ENCODE data around the gene SLC39A2.
"Not testable (repeated sequence)": the region's sequence is repeated elsewhere in the genome, so short reads cannot be mapped to it uniquely, and the experiment has no call there.

SLC39A2 gene, protein sequence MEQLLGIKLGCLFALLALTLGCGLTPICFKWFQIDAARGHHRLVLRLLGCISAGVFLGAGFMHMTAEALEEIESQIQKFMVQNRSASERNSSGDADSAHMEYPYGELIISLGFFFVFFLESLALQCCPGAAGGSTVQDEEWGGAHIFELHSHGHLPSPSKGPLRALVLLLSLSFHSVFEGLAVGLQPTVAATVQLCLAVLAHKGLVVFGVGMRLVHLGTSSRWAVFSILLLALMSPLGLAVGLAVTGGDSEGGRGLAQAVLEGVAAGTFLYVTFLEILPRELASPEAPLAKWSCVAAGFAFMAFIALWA

DNA sequence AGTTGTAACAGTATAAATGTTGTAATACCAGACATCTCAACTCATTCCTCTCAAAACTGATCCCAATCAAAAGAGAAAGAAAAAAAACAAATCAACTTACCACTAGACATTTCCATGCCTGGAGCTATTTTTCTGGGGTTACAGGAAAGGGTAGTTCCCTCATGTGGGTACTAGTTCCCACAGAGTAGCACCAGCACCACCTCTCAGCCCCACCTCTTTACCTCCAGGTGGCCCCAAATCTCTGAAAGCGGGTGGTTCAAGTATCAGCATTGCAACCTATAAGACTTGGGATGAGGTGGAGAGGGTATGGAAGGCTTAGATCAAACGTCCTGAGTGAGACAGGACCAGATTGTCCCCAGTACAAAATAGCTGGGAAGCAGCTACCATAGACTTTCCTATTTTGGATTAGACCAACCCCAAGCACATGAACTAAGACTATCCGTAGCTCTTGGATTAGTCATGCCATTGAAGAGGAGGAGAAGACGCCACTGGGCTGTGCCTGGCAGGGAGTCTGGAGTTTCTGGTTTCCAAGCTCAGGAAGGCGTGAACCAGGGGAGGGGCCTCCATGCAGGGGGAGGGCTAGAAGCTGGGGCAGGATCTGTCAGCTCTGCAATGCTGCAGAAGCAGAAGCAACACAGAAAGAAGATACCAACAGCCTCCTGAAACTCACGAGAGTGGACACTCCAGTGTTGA lies at the start of gene SLC39A2:
TSS of gene SLC39A2 (plus strand) at position 620 of the 693 bp plus-strand sequence. CDS start 154 bp downstream, outside the sequence.
- no peak for DNase-seq

DNA sequence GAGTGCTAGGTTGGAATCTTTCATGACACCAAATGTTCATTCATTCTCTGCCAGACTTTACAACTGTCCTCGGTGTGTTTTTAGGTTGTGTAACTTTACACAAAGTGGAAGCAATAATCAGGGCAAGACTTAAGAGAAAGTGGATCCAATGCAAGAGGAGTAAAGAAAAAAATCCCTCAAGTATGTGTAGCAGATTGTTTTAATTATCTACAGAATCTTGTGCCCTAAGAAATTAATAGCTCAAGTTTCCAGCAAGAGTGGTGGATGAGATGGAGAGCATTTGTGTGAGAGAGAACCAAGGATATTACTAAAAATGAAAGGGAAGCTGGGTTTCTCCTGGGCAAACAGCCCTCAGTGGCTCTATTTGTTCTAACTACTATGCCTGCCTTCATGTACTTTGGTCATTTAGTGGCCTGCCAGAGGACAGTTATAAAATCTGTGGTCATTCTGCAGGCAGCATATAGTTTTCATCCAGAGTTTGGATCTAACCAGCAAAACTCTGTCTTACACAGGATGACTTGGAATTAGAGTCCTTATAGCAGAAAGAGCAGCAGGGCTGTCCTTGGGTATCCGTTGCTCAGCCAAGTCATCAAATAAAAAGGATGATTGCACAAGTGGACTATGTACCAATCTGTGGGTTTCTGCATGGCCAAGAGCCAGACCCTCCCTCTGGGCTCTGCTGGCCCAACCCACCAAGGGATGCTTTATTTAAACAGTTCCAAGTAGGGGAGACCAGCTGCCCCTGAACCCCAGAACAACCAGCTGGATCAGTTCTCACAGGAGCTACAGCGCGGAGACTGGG lies 44.2 kb upstream of the SLC39A2 start, which contains the start of gene RNASE2:
TSS of gene RNASE2 (plus strand) at position 752 of the 802 bp plus-strand sequence. CDS start 285 bp downstream, outside the sequence.
- DNase-seq: not testable (repeated sequence)

DNA sequence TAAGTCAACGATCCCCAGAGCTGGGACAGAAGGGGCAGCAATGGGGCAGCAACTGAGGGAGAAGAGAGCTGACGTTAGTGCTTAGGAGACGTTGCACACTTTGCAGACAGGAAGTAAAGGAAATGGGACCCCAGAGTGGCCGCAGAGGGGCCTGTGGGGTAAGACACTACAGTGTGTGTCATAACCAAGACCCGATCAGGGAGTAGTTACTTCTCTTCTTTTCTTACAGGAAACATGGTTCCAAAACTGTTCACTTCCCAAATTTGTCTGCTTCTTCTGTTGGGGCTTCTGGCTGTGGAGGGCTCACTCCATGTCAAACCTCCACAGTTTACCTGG lies 43.6 kb upstream of the SLC39A2 start:
- DNase-seq: not testable (repeated sequence)

DNA sequence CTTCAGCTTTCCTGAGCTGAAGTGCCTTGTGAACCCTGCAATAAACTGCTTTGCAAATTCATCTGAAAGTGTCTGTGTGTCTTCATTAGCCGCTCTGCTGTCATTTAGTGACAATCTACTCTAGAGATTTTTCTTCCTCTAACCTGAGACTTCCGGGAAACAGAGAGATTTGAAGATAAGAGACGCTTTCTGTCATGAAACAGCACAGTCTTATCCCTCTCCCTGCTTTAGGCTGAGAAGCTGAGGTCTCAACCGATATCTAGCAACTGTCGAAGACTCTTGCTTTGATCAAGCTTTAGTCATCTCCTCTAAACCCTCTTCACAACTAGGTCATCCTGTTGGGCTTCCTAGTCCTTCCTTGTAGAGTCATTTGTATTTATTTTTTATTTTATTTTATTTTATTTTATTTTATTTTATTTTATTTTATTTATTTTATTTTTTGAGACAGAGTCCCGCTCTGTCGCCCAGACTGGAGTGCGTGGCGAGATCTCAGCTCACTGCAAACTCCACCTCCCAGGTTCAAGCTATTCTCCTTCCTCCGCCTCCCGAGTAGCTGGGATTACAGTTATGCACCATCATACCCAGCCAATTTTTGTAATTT lies 42.6 kb upstream of the SLC39A2 start:
- DNase-seq: no peak

DNA sequence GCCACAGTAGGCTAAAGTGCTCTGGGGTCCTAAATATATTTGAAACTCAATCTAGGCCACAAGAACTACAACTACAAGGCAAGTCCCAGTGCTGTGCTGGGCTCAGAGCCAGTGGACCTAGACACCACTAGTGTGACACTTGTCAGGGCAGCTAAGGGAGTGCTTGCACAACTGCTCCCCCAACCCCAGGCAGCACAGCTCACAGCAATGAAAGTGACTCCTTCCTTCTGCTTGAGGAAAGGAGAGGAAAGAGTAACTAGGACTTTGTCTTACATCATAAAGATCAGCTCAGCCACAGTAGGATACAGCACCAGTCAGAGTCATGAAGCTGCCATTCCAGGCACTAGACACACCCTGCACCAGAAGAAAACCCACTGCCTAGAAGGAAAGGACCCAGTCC lies 40.1 kb upstream of the SLC39A2 start:
- not testable (repeated sequence) for DNase-seq

DNA sequence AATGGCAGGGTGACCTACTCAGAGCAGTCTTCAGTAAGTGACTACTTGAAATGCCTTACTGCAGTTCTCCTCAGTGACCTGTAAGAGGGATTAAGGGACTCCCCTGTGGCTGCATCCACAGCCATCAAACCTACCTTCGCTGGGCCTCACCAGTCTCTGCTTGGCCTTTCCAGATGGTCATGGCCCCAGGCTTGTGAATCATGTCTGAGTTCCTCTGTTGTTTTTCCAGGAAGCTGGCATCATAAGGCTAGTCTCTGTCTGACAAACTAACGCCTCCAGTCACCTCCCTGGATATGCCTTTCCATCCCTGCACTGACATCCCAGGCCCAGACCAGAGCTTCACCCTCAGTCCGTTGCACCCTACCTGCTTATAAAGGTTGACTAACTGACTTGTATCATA lies 29.8 kb upstream of the SLC39A2 start:
- no peak for DNase-seq

DNA sequence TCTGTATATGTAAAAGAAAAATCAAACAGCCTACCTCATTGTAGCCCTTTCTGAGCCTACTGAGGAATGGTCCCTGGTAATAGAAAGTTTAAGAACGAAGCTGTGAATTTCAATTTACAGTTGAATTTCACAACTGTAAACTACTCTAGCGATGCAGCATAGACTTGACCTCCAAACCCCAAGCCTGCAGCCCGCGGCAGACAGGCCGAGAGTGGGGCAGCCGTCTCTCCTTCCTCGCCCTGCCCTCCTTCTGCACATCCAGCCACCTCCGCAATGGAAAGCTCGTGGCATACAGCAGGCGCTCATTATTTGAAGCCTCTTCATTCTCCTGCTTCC lies 28.5 kb upstream of the SLC39A2 start:
- no peak for DNase-seq

DNA sequence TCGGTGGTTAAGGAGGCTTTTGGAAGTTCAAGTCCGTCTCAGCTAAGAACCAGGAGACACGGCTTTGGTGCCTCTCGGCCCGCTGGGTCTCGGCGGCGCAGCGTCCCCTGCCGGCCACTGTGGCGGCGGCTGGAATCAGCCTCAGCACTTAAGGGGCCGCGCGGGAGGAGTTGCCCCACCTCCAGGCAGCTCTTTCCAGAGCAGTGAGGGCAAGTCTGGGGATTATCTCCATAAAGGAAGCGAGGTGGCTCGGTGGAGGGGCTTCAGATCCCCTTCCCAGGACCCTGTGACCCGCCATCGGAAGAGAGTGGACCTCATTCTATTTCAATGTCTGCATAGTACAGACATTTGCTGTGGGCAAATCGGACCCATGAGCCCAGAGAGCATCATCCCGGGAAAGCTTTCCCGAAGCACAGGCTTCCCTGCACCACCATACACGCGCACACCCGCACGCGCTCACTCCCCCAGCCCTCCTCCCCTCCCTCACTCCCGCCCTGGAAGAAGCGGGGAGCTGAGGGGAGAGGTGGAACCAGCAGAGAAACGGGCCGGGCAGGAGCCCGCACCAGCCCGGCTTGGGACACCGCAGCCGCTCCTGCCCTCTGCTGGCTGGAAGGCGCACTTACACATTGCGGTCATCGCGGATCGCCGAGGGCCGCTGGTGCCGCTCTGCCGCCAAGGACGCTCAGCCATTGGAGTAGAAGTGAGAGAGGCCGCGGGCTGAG lies 27.9 kb upstream of the SLC39A2 start:
- peak; percentile 42 to 60 for DNase-seq

DNA sequence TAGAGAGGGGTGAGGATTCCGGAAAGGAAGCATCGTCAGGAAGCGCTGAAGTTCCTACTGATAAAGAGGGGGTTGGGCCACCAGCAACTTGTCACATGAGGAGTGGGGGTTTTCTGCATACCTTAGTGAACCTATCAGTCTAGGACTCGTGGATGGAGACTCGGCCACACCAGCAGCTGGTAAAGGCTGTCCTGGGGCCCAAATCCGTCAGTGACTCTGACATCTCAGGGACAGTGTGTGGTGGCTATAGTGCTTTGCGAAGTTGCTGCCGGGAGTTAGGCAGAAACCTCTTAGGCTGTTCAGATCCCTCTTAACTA lies 27.4 kb upstream of the SLC39A2 start:
- DNase-seq: no peak

DNA sequence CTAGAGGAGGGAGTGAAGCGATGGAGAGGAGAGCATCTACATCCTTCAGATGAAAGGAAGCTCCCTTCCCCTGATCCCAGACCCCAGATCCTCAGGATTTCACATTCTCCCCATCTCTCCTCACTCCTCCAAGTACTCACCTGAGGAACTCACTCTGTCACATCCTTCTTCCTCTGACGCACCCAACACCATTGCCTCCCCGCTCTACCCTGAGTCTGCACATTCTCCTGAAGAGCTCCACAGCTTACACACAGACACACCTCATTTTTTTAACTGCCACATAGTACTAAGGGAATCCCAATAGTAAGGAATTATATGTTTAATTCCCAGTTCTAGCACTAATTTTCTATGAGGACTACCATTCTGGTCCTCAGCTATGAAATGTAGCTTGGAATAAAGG lies 25.6 kb upstream of the SLC39A2 start:
- no peak for DNase-seq

DNA sequence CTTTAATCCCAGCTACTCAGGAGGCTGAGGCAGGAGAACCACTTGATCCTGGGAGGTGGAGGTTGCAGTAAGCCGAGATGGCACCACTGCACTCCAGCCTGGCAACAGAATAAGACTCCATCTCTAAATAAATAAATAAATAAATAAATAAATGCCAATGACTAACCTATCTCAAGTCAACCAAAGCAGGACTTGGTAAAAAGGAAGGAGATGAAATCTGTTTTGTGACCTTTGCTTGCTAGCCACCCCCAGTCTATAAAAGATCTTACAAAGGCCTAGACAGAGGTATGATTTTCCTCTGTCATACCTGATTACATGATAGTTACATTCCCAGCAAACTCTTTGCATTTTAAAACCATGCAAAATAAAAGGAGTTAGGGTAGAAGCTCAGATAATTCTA lies 22.8 kb upstream of the SLC39A2 start:
- DNase-seq: no peak

DNA sequence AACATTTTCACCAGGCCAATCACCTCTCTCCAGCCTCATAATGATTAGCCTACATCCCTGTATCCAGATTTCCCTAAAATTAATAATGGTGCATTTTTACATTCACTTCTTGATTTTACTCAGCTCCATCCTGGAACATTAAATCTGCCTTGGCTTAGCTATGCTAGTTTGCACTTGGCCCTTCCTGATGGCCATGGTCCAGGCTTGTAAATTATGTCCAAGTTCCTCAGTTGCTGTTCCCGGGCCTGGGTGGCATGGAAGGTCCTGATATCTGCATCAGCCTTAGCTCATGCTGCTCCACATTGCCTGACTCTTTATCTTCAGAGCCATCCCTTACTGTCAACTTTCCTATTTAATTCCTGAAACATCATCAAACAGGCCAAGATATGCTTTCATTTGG lies 20.4 kb upstream of the SLC39A2 start:
- no peak for DNase-seq

DNA sequence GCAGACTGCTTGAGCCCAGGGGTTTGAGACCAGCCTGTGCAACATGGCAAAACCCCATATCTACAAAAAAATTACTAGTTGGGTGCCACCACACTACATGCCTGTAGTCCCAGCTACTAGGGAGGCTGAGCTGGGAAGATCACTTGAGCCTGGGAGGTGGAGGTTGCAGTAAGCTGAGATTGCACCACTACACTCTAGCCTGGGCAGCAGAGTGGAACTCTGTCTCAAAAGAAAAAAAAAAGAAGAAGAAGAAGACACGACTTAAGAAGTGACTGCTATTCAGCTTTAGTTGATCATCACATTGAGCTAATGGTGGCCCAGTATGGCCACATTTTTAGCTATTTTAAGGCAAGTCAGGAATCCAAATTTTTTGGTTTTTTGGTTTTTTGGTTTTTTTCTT lies 18.2 kb upstream of the SLC39A2 start:
- no peak for DNase-seq

DNA sequence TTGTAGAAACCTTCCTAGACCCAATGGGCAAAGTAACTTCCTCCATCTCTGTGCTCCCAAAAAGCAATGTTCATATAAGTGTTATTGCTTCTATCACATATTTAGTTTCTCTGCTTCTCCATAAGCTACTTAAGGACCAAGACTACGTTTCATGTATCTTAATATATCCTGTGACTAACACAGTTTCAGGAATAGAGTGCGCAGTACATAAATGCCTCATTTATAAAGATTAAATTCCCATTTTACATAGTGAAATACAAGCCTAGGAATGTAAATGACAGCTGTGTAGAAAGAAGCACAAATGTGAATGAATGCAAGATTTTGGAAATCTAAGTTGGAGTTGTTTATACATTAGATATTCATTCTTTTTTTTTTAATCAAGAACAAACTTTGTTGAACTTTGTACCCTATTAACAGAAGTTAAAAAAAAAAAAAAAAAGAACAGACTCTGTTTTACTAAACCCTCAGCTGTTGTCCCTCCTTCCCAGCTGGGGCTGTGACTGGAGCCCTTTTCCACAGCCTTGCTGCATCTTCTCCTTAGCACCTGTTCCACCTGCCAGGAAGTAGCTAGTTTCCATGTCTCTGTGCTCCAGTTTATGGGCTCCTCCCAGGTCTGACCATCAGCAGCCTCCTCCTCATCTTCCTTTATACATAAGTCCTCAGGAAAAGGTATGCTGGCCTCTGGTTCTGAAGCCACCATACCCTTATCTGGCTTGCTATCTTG lies 16.3 kb upstream of the SLC39A2 start:
- no peak for DNase-seq

DNA sequence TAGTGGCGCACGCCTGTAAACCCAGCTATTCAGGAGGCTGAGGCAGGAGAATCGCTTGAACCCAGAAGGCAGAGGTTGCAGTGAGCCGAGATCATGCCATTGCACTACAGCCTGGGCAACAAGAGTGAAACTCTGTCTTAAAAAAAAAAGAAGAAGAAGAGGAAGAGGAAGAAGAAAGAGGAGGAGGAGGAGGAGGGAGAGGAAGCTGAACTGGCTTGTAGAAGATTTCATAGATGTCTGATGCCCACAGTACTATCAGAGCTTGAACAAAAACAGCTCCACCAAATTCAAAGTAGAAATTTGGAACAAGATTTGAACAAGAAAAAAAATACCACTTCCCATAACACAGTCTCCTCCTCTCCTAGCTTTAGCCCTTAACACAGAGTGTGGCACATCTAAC lies 13.4 kb upstream of the SLC39A2 start:
- DNase-seq: not testable (repeated sequence)

DNA sequence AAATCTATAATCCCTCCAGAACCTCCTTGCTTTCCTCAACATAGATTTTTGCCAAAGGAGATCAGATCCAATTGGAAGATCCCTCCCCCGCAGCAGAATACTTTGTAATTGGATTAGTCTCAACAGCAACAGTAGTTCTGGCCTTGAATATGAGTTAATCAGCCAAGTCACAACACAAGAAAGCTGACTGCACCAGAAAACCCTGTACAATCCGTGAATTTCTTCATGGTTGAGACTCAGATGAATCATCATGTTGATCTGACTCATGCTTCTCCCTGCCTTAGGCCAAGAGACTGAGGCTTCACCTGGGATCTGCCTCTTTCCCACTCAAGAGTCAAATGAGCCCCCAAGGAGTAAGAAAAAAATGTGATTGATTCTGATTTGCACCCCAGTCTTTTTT lies 12.3 kb upstream of the SLC39A2 start:
- DNase-seq: no peak

DNA sequence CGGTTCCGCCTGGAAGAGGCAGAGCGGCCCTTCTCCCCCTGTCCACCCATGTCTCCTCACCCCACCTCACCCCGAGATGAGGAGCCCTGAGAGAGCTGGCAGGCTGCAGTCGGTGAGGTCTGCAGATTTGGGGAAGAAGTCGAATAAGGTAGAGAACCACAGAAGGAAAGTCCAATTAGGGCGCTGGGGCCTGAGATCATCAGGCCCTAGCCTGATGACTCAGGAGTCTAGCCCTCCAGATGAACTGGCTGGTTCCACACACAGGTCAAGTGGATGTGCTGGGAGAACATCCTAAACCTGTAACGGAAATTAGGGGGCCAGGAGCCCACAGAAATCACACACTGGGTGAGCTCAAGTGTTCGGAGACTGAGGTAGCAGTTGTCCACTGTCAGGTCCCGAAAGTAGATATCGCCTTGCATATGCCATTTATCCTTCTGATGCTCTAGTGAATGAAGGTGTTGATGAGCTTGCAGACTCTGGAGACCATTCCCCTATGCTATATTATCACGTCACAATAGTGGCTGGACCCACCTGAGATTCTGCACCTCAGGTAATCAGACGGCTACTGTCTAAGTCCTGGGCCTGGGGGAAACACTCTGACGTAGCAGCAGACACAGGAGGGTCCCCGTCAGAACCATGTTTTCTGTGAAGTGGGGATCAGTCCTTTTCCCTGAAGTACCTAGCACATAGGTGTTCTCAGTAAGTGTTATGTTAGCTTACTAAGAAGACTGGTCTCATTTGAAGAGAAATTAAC lies 10.2 kb upstream of the SLC39A2 start:
- no peak for DNase-seq

DNA sequence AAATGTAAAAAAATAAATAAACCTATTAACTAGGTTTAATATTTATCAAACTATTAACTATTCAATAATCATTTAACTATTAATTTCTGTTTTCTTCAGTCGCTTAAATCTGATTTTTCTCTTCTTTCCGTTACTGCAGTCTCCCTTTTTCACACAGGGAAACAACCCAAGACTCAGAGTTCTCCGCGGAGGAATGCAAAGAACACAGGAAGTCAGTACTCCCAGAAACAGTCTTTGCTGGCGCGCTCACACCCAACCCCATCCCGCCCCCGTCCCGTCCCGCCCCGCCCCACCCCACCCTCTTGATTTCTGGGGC lies 9.7 kb upstream of the SLC39A2 start:
- no peak for DNase-seq

DNA sequence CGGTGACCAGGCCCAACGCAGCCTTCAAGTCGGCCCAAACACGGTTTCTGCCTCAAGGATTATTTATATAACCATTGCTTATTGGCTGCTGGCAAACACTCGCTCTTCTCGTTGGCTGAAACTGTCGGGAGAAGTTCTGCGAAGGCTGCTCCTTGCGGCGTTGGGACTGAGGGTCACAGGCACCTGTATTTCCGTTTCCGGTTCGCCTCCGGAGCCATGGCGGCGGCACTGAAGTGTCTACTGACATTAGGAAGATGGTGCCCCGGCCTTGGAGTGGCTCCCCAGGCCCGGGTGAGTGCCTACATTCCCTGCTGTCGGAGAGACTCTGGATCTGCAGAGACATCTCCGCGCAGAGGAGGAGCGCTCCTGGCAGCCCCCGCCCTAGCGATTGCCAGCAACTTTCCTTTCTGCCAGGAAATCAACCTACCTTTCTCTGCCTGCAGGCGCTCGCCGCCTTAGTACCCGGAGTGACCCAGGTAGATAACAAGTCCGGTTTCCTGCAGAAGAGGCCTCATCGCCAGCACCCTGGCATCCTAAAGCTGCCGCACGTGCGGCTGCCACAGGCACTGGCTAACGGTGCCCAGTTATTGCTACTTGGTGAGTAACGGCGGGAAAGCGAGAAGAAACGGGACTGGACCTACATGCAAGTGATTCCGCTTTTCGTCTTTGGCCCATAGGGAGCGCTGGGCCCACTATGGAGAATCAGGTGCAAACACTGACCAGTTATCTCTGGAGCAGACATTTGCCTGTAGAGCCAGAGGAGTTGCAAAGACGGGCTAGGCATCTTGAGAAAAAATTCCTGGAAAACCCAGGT lies 9.1 kb upstream of the SLC39A2 start, which contains the start of gene METTL17:
TSS of gene METTL17 (plus strand) at position 194 of the 814 bp plus-strand sequence. CDS start at position 217, 23 bp downstream.
- DNase-seq: peak; percentile 77 to 92

DNA sequence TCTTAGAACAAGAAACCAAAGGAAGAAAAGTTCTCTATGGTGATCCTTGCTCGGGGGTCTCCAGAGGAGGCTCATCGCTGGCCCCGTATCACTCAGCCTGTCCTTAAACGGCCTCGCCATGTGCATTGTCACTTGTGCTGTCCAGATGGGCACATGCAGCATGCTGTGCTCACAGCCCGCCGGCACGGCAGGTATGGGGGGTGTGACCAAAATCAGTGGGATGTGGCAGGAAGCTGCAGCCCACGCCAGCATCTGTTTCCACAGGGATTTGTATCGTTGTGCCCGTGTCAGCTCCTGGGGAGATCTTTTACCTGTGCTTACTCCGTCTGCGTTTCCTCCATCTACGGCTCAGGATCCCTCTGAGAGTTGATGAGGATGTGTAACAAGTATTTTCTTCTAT lies 2.6 kb upstream of the SLC39A2 start:
- DNase-seq: no peak

DNA sequence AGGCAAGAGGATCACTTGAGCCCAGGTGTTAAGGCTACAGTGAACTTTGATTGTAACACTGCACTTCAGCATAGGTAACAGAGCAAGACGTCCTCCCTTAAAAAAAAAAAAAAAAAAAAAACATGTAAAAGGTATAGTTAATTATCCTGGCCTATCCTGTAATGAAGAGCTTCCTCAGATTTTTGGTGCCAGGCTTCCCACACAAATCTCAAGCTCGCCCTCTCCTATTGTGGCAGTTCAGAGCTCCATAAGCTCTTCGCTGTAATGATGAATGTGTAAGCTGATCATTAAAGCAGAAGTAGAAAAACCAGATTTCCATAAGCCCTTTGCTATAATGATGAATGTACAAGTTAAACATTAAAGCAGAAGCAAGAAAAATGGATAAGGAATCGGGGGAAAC lies 2.0 kb upstream of the SLC39A2 start:
- no peak for DNase-seq

Measured in NCI-H187 (cell line).